Ureter (tissue), 1 donor: ENCODE results near the gene BICD2. TPM values are rescaled to one million over a fixed set of nuclear protein-coding genes. Genes with fewer than 3 reads are reported as not detected.
A peak's percentile ranks its signal among the peaks of the same experiment; 100 is the strongest.

Experiments used
- DNase-seq: peaks from one replicate; pipeline ENCODE4 v3.0.0-alpha.2; 2020; ENCODE audit warnings: low spot score
- total RNA-seq: library from RNA; stranded (reverse); gene quantifications from one replicate; pipeline ENCODE4 v1.2.4, GENCODE V29; 2023
- donor health status: DM: yes; HTN: yes; CAD: no.

The BICD2 gene
- total RNA-seq, 1 donor from 2014 or later, result 28.5 TPM

DNA sequence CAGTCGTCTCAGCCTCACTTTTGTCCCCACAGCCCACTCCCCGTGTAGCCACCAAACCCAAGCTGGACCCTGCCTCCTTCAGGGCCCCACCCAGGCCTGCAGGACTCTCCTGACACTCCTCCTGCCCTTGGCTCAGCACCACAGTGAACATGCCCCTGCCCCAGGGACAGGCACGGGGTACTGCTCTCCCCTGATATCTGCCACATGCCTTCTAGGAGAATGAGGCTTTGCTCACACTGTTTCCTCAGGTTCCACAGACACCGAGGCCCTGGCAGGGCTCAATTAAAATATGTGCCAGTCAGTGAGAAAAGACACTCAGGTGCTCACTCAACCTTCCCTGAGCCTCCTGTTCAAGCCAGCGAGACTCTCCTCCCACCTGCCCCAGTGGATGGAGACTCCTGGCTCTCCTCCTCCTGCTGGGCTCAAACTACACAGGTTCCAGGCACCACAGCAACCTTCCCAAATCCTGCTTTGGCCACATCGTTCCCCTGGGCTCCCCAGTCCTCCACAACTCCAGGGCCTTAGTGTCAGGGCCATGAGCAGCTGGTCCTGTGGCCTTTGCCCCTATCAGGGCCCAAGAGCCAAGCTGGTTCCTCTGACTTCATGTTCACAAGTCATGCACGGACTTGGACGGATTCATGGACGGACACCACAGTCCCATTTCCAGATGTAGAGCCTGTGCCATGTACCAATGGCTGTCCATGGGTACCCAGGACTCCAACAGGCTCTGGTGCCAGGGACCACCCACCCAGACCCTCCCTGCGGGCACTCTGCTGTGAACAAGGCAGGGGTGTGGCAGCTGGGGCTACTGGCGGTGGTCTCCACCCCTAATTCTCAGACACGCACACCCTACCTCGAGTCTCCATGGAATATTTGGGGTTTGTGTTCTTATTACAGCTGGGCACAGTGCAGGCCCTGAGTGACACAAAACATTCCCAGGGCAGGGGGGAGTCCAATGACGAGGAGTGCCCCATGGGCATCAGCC lies 36.6 kb downstream of the BICD2 start:
- no peak for DNase-seq

DNA sequence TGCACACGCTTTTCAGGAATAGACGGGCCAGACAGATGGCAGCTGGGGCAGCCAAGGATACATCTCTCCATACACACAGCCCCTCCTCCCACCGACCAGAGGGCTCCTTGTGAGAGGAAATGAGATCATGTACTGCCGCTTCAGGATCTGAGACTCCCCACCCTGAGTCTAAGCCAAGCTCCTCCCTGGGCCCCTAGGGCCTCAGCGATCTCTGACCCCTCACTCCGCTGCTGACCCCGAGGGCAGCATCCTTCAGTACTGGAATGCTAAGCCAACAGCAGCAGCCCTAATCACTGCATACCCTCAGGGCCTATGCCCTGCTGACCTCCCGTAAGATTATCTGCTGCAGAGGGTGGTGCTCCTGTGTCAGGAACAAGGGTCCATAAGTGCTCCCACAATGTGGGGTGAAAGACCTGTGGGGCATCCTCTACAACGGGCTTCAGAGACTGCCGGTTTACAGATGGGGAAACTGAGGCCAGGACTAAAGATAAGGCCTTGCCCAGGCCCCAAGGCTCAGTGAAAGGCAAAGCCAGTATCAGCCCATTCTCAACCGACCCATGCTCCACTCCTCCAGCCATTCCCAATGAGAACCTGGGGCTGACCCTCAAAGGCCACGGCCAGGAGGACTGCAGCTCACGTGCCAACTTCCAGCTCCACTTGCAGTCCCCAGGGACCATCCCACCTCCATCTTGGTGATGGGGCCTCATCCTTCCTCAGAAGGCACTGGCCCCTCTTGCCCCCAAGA lies 37.5 kb downstream of the BICD2 start:
- no peak for DNase-seq

DNA sequence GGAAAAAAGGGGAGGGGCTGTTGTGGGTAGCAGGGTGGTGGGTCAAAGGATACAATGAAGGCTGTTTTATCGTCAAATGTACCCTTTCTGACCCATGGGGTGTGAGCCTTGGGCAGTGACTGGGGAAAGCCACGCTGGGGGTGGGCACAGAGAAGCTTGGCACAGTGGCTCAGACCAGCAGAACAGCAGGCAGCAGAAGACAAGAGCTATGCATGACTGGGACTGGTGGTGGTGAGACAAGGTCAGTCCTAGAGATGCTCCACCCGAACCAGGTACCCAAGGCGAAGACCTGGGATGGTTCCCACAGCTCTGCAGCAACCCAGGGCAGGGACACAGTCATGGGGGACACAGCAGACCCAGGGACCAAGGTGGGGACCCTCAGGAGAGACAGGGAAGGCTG lies 38.3 kb downstream of the BICD2 start:
- no peak for DNase-seq

DNA sequence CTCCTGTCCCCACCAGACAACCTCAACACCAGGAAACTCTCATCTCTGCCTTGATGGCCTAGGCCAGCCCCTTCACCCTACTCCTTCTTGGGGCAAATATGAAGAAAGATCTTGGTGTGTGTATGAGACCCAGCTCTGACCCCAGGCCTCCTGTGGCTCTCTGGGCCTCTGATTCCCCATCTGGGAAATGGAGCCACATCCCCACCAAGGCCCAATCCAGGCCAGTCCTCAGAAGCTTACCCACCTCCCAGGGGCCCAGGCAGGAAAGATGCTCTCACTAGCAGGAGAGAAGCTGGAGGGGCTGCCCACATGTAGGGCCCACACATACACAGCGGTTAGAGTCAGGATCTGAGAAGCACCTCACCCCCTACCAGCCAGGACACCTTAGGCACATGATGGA lies 38.9 kb downstream of the BICD2 start:
- DNase-seq, result no peak

DNA sequence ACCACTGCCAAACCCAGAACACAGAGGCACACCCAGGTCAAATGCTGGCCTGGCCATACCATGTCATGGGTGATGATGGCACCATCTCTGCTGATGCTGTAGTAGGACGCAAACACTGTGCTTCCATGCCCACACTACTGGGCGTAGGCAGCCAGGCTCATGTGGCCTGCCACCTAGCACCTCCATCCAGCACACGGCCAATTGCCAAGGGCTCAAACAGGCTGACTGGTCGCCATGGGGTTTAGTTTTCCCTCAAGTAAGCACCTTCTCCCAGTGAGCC lies 39.4 kb downstream of the BICD2 start:
- DNase-seq, result no peak

DNA sequence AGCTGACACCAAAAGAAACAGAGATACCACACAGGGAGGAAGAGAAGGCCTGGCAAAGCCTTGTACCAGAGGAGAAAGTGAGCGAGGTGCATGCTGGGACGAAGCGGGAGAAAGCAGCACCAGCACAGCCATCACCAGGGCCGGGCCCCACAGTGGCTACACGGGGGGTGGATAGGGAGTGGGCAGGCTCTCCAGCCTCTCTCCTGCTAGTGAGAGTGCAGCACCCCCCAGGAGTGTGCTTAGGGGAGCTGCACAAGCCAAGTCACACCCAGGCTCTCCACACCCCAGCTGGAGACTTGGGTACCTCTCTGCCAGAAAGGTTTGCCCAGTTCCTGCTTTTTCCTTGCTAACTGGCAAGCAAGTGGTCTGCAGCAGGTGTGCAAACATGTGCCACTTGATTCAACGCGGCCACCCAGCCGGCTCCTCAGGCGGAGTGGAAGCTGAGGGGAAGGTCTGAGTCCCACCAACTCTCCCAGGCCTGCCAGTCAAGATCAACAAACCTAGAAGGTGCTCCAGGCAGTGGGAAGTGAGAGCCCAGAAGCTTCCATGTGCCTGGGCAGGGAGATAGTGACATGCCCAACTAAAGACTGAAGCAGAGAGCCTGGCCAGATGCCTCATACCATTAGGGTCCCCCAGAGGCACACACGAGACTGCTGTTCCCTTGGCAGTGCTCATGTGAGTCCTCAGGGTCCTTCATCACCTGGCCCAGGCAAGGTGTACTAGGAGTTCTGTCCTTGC lies 39.9 kb downstream of the BICD2 start:
- peak; percentile 41 for DNase-seq

DNA sequence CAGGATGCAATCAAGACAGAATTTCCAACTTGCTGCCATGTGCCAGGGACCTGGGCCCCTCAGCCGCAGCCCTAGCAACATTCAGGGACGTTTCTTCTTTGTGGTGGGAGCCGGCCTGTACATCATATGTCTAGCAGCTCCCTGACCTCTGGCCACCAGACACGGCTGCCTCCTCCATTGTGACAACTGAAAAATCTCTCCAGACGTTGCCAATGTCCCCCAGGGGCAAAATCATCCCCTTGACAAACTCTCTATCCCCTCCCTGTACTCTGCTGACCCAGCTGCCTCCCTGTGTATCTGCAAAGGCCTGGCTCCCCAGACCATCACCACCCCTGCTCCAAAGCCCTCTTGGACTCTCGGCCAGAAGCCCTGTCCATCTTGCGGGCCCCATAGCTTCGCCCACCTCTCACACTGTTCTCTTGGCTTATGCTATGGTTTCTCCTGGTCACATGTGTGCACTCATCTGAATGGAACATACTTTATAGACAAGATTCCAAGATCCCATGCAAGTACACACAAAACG lies 40.8 kb downstream of the BICD2 start:
- DNase-seq, result no peak

DNA sequence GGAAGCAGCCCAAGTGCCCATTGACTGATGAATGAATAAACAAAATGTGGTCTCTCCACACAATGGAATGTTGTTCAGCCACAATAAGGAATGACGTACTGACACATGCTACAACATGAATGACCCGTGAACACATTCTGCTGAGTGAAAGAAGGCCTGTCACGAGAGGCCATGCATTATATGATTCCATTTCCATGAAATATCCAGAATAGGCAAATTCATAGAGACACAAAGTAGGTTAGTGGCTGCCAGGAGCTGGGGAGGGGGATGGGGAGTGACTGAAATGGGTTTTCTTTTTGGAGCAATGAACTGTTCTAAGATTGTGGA lies 41.4 kb downstream of the BICD2 start:
- DNase-seq, result peak; percentile 71

DNA sequence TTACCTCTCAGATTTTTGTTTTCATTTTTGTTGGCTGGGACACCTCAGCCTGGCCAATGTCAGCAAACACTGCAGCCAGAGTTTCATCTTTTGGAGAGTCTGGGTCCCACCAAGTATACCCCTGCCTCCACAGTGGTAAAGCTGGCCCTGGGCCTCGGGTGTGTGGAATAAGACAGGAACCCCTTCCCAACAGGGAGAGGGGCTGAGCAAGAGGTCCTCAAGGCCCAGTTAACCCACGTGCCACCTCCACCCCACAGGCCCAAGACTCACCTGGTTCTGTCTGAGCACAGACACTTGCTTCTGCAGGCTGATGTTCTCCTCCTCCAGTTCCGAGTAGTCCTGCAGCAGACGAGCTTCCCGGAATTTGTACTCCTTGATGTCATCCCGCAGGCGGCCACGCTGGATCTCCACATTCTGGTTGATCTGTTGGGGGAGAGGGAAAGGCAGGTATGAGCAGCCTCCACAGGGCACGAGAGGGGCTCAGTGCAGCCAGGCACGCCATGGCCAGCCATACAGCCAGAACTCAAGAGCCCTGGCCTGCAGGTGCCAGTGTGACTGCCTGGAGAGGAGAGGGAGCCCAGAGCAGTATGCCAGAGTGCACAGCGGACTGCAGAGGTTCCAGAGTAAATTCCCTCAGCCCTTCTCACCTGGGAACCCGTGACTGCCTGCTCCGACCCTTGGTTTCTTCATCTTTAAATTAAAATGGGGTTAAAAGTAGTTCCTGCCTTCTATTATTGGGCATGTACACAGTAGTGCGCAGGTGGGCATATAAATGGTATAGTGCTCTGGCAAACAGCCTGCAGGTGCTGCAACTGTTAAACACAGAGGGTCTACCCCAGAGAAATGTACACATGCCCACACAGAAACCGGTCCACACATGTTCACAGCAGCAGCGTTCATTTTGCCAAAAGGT lies 42.0 kb downstream of the BICD2 start:
- DNase-seq, result peak; percentile 44

DNA sequence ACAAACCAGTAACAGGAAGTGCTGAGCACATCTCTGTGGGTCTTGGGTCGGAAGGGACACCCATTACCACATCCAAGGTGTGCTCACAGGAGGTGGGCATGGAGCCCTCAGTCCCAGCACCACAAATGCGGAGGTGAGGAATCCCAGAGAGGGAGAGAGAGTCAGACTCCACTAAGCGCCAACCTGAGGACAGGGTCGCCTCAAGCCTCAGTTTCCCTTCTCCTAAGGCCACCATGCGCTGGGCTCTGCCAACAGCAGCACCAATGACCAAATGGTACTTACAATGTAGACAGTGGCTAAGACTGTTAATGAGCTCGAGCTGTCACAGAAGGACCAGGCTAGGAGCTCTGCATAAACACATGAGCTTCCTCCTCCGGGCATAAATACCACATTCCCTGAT lies 43.1 kb downstream of the BICD2 start:
- no peak for DNase-seq

DNA sequence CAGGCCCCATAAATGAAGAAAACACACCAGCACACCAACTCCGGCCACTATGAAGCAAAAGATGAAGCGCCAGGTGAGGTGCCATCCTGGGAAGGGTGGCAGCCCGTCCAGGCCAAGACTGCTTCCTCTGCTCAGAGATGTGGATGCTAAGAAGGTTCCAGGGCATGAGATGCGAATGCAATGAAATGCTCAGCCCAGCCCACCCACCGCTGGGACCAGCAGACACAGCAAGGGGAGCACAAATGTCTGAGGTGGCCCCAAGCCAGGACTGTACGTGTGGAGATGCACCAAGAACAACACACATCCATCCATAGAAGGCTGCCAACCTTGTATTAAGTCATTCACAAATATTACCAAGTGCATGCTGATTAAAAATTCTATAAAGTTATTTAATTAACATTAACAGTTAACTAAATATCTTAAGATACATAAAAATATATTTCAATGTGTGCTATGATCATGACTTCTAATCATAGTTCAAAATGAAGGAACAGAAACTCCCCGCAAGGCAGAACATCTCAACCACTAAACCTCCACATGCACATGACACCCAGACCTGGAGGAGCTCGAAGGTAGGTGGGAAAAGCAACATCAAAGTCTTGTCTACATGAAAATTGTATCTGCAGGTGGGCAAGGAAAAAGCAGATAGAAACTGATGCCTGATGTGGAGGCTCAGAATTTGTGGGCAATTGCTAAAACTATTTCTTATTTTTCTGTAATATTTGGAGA lies 43.7 kb downstream of the BICD2 start:
- no peak for DNase-seq

DNA sequence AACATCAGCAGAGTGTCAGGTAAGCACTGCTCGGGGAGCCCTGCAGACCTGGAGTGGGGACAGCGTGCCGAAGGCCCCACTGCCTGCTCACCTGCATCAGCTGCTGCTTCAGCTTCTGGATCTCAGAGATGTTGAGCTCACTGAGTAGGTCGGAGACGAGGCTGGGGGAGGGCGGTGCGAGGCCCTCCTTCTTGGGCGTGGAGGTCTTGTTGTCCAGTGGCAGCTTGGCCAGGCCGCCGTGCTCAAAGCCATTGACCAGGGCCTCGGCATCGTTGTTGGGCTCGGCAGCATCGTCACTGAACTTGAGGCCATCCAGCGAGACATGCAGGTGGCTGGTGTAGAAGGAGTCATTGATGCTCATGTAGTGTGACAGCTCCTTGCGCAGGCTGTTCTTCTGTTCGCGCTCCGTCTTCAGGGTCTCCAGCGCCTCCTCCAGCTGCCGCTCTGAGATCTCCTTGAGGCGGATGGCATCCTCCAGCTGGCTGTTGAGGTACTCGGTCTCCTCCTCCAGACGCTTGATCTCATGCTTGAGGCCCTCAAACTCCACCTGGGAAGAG lies 44.3 kb downstream of the BICD2 start:
- DNase-seq, result no peak

DNA sequence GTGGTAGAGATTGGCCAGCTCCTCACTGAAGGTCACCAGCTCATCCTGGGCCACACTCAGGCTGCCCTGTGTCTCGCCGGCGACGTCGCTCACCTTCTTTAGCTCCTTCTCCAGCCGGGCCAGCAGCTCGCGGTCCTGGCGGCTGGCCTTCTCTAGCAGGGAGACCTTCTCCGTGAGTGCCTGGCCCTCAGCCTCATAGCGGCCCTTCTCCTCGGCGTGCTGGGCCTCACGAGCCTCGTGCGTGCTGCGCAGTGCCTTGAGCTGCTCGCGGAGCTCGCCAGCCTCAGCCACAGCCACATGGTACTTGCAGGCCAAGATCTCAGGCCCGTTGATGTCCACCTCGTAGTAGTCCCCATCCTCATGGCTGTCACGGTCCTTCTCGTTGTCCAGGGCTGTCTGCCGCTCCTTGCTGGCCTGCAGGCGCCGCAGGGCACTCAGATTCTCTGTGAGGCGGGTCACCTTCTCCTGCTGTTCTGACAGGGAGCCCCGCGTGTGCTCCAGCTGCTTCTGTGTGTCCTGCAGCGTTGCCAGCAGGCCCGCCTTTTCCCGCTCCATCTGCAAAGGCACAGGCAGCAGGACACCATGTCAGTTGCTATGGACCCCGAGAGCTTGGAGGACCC lies 45.5 kb downstream of the BICD2 start:
- DNase-seq, result no peak

DNA sequence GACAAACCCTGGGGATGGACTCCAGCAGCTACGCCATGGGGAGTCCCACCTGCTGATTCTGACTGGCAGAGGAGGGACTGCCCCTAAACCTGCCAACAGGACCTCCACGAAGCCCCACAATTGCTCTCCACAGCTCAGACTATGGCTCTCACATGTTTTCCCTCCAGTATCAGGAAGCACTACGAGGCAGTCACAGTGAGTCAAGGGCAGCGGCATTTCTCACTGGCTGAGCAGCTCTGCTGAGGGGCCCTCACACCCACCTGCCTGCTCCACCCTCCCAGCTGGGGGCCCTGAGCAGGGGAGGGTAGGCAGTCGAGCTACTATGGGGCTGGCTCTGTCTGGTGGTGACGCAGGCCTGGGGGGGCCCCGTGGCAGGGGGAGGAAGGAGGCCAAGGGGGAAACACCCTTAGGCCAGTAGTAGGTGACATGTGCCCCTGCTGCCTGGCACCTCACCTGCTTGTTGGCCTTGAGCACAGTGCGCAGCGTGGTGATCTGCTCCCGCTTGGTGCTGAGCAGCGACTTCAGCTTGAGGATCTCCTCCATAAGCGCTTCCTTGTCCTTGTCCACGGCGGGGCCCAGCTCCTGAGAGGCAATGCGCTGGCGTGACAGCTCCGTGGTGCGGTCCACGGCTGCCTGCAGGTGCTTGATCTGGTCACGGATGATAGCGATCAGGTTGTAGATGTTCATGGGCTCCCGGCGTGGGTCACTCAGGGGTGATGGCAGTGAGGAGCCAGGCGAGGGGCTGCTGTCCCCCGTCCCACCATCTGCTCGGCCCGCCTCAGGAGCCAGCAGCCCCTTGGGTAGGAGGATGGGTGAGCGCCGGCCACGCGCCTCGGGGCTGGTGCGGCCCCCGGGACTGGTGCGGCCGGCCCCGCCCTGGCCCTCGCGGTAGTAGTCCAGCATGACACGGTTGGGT lies 46.3 kb downstream of the BICD2 start:
- peak; percentile 44 for DNase-seq

DNA sequence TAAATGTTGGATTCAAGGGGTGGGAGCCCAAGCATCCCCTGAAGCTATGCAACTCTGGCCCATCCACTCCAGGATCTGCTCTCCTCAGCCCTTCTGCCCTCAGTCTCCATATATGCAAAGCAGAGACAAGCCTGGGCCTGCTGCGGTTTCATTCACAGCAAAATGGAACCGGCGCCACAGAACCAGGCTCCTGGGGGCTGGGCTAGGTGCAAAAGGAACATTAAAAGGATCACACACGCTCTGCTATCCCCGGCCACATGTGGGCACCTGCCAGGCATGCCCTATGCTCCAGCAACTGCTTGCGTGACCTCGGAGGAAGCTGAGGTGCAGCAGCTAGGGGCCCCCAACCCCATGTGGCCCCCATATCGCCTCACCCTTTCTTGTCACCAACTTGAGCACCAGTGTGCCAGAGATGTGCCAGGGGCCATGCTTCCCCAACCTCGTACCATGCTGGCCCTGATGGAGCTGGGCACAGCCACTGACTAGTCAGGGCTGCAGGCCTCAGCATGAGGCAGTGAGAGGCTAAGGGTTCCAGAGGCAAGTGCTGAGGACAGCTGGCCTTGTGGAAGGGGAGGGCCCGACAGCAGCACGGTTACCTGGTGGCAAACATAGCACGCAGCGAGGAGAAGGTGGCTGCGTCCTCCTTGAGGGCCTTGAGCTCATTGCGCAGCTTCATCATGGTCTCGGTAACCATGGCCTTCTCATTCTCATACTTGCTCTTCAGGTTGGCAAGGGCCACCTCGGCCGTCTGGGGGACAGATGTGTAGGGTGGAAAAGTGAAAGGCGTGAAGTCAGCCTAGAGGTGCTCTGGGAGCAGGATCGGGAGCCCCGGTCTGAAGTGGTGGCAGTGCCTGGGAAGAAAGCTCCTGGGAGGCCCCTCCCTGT lies 47.2 kb downstream of the BICD2 start:
- peak; percentile 44 for DNase-seq

DNA sequence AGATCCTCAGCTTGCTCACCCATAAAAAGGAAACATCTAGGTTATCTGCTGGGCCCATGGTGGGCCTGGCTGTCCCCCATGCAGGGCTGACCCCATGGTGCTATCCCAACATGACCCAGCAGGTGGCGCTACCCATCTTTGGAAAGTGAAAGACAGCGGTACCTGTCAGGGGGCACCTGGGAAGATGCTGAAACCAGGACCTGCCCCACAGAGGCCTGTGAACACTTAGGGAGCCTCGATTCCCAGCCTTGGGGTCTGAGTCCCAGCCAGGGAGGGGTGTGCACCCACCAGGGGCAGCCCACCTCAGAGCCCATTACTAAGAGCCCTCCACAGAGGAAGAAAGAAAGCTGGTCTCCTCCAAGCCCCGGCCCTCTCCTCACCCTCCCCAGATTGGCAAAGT lies 48.1 kb downstream of the BICD2 start:
- DNase-seq, result peak; percentile 72

DNA sequence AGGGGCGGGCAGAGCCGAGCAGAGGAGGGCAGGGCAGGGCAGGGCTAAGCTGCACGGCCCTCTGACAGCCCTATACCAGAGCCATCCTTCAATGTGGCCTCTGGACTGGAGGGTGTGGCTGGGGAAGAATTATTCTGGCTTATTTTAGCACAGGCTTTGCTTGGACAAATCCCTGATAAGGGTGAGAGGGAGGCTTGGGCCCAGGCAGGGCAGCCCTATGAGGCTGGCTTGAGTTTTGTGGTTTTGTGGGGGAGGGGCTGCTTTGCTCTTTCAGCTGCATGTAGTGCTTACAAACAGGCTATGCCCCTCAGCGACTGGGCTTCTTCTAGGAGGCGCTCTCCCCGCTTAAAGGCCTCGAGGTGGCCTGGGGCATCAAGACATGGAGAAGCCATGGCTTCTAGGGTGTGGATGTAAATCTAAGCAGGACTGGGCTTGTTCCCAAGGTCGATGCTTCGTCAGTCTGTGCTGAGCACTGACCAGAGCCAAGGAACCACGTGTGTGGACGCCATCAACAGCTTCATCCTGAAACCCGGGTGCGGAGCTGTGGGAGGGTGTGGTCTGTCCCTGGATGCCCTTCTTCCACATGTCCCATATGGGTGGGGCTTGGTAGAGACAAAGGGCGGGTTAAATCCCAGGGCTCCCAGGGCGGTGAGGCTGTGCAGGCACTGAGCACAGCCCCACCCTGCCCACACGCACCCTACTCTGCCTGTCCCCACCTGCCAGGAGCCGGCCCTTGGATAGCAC lies 49.0 kb downstream of the BICD2 start:
- peak; percentile 70 for DNase-seq
